ENCODE results near the gene ITPR1.

Gene ITPR1

DNA sequence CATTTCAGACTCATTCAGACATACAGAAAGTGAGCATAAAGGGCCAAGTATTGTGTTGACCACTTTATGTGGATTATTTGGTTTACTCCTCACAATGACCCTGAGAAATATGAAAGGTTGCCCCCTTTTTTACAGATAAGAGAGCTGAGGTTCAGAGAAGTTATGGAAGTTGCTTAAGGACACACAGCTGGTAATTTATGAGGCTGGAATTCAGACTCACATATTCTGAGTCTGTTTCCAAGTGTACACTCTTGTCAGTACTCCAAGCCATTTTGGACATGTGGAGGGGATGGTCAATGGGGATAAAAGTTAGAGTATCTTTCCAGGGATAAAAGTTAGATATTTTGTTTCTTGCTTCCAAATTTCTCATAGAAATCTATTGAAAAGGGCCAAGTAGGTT is 15.9 kb downstream of the ITPR1 start:
- Histone ChIP-seq H3K9me2 (replicated peaks; ENCODE audit: low read depth, low read length) (no peaks in the 10 kb centered on the region), H3K4me1 (ENCODE audit: insufficient read depth, low read length, poor library complexity, severe bottlenecking) (peaks cover 48% of the 10 kb centered on the region), H3K4me3 (ENCODE audit: low read length, poor library complexity, severe bottlenecking) (no peak overlapping the region), H3K79me2 (ENCODE audit: insufficient read depth, low read length) (peaks cover 87% of the 10 kb centered on the region), H3K9me3 (ENCODE audit: insufficient read depth, low read depth, low read length) (no peaks in the 10 kb centered on the region), H3K36me3 (ENCODE audit: insufficient read depth, low read length) (no peaks in the 10 kb centered on the region; the same call in 1 of the 2 replicates), H2AFZ (ENCODE audit: low read length) (no peak overlapping the region), H3K27me3 (ENCODE audit: insufficient read depth, low read length, poor library complexity, severe bottlenecking) (no peaks in the 10 kb centered on the region), H3F3A (ENCODE audit: low read depth) (peaks cover 2% of the 10 kb centered on the region; the same call in 1 of the 2 replicates), H3K9ac (ENCODE audit: low read depth, low read length, poor library complexity, severe bottlenecking) (no peak overlapping the region), H3K4me2 (ENCODE audit: low read depth, low read length, poor library complexity, severe bottlenecking) (peak overlapping the region; percentile 94), H4K20me1 (ENCODE audit: insufficient read depth, low read length, poor library complexity, severe bottlenecking) (peaks cover 12% of the 10 kb centered on the region)
- TF ChIP-seq, protein P1, sequence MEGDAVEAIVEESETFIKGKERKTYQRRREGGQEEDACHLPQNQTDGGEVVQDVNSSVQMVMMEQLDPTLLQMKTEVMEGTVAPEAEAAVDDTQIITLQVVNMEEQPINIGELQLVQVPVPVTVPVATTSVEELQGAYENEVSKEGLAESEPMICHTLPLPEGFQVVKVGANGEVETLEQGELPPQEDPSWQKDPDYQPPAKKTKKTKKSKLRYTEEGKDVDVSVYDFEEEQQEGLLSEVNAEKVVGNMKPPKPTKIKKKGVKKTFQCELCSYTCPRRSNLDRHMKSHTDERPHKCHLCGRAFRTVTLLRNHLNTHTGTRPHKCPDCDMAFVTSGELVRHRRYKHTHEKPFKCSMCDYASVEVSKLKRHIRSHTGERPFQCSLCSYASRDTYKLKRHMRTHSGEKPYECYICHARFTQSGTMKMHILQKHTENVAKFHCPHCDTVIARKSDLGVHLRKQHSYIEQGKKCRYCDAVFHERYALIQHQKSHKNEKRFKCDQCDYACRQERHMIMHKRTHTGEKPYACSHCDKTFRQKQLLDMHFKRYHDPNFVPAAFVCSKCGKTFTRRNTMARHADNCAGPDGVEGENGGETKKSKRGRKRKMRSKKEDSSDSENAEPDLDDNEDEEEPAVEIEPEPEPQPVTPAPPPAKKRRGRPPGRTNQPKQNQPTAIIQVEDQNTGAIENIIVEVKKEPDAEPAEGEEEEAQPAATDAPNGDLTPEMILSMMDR (conservative IDR thresholded peaks at IDR 0.05; ENCODE audit: low read length): no peak
- TF ChIP-seq EZH2phosphoT487 (IDR thresholded peaks at IDR 0.05; ENCODE audit: borderline replicate concordance): no peak

DNA sequence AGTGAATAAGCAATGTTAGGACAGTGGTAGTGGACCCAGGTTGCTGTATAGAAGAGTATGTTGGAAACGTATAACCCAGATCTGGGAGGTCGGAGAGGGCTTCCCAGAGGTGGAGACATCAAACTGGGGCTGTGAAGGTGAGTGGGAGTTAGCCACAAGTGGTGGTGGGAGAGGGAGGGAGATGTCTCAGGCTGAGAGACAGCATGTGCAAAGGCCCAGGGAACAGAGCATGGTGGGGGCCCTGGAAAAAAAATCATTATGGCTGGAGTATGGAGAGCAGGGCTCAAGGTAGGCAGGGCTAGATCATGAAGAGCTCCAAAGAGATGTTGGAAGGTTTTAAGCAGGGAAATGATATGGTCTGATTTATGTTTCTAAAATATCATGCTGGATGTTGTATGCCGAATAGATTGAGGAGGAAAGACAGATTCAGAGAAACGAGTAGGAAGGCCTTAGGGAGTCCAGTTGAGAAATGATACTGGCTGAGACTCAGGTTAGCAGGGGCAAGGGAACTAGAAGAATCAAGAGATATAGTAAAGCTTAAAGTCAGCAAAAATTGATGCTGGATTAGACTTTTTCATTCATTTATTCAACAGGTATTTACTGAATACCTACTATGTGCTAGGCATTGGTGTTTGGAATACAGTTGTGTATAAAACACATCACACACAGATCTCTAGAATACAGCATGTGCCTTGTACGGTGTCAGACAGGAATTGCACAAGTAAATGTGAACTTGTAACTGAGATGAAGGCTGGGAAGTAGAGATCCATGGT is 17.0 kb downstream of the ITPR1 start:
- Histone ChIP-seq H3K9ac (ENCODE audit: low read depth, low read length, poor library complexity, severe bottlenecking) (no peak overlapping the region), H3F3A (ENCODE audit: low read depth) (no peaks in the 10 kb centered on the region), H3K79me2 (ENCODE audit: insufficient read depth, low read length) (peaks cover 90% of the 10 kb centered on the region), H3K27me3 (ENCODE audit: insufficient read depth, low read length, poor library complexity, severe bottlenecking) (no peaks in the 10 kb centered on the region), H3K36me3 (ENCODE audit: insufficient read depth, low read length) (no peaks in the 10 kb centered on the region; the same call in 1 of the 2 replicates), H2AFZ (ENCODE audit: low read length) (no peak overlapping the region), H4K20me1 (ENCODE audit: insufficient read depth, low read length, poor library complexity, severe bottlenecking) (peaks cover 12% of the 10 kb centered on the region), H3K9me2 (replicated peaks; ENCODE audit: low read depth, low read length) (no peaks in the 10 kb centered on the region), H3K4me3 (ENCODE audit: low read length, poor library complexity, severe bottlenecking) (no peak overlapping the region), H3K4me2 (ENCODE audit: low read depth, low read length, poor library complexity, severe bottlenecking) (no peak overlapping the region), H3K4me1 (ENCODE audit: insufficient read depth, low read length, poor library complexity, severe bottlenecking) (peaks cover 42% of the 10 kb centered on the region), H3K9me3 (ENCODE audit: insufficient read depth, low read depth, low read length) (no peaks in the 10 kb centered on the region)
- TF ChIP-seq EZH2phosphoT487 (IDR thresholded peaks at IDR 0.05; ENCODE audit: borderline replicate concordance): no peak
- TF ChIP-seq, protein P1 (conservative IDR thresholded peaks at IDR 0.05; ENCODE audit: low read length): no peak

DNA sequence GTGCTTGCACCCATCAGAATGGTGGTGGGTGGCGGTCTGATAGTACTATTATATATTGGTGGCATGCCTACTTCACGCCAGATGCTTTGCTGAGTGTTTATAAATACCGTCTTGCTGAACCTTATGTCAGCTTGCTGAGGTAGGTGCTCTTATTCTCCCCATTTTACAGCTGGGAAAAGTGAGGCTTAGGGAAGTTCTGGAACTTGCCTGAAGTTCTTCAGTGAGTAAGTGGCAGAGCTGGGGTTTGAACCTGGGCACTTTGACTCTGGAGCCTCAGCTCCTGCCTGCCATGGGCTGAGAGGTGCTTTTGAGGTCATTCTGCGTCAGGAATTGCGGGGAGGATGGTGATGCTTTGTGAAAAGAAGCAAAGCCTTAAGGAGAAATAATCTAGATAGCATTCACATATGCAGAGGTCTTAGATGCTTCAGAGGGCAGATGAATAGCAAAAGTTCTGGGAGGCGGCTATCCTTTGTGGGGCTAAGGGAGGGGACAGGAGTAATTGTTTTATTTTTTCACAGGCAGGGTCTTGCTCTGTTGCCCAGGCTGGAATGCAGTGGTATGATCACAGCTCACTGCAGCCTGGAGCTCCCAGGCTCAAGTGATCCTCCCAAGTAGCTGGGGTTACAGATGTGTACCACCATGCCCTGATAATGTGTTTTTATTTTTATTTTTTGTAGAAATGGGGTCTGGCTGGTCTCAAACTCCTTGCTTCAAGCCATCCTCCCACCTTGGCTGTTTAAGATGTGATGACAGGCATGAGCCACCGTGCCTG is 18.5 kb downstream of the ITPR1 start:
- Histone ChIP-seq H3K4me3 (ENCODE audit: low read length, poor library complexity, severe bottlenecking) (no peak overlapping the region), H3K9ac (ENCODE audit: low read depth, low read length, poor library complexity, severe bottlenecking) (no peak overlapping the region), H2AFZ (ENCODE audit: low read length) (no peak overlapping the region), H3K4me1 (ENCODE audit: insufficient read depth, low read length, poor library complexity, severe bottlenecking) (peaks cover 33% of the 10 kb centered on the region), H3K79me2 (ENCODE audit: insufficient read depth, low read length) (peaks cover 86% of the 10 kb centered on the region), H3K36me3 (ENCODE audit: insufficient read depth, low read length) (no peaks in the 10 kb centered on the region; the same call in 1 of the 2 replicates), H4K20me1 (ENCODE audit: insufficient read depth, low read length, poor library complexity, severe bottlenecking) (peaks cover 8% of the 10 kb centered on the region), H3K4me2 (ENCODE audit: low read depth, low read length, poor library complexity, severe bottlenecking) (no peak overlapping the region), H3K9me2 (replicated peaks; ENCODE audit: low read depth, low read length) (no peaks in the 10 kb centered on the region), H3F3A (ENCODE audit: low read depth) (no peaks in the 10 kb centered on the region), H3K27me3 (ENCODE audit: insufficient read depth, low read length, poor library complexity, severe bottlenecking) (no peaks in the 10 kb centered on the region), H3K9me3 (ENCODE audit: insufficient read depth, low read depth, low read length) (no peaks in the 10 kb centered on the region)
- no peak for TF ChIP-seq EZH2phosphoT487 (IDR thresholded peaks at IDR 0.05; ENCODE audit: borderline replicate concordance)
- TF ChIP-seq, protein P1 (conservative IDR thresholded peaks at IDR 0.05; ENCODE audit: low read length): no peak

Data from Loucy (cell line).